Suprapubic skin (tissue), 4 donors: ENCODE results near the gene ZSCAN10. TPM values are rescaled to one million over a fixed set of nuclear protein-coding genes. Genes with fewer than 3 reads are reported as not detected.

Experiments used
- DNase-seq, 2 donors: peaks; one replicate each; pipeline ENCODE4 v3.0.0-alpha.2; 2019; ENCODE audit warnings: low spot score in 2 of 2
- H3K27ac ChIP-seq: fragments of 200-600 bp; sonication (generic); one replicate; pipeline ENCODE4 v1.5.1; 2019
- H3K27me3 ChIP-seq: fragments of 200-600 bp; sonication (generic); one replicate; pipeline ENCODE4 v1.5.1; 2019
- H3K36me3 ChIP-seq: fragments of 200-600 bp; sonication (generic); one replicate; pipeline ENCODE4 v1.5.1; 2019
- H3K4me1 ChIP-seq: fragments of 200-600 bp; sonication (generic); one replicate; pipeline ENCODE4 v1.5.1; 2019
- H3K4me3 ChIP-seq: fragments of 200-600 bp; sonication (generic); one replicate; pipeline ENCODE4 v1.5.1; 2019; ENCODE audit warnings: mild to moderate bottlenecking
- H3K9me3 ChIP-seq: fragments of 200-600 bp; sonication (generic); one replicate; pipeline ENCODE4 v1.5.1; 2019
- EP300 ChIP-seq: sonication (generic); formaldehyde crosslinking; IDR thresholded peaks from one replicate; pipeline ENCODE4 v1.6.1; 2017; ENCODE audit warnings: antibody characterized with exemption
- POLR2A ChIP-seq, 2 donors: fragments of 450-650 bp; IDR thresholded peaks; one replicate each; pipeline ENCODE4 v1.6.1; 2017; ENCODE audit warnings: antibody characterized with exemption in 2 of 2, mild to moderate bottlenecking in 2 of 2, moderate library complexity in 2 of 2
- POLR2AphosphoS5 ChIP-seq, 3 donors: sonication (generic); formaldehyde crosslinking; IDR thresholded peaks; one replicate each; pipeline ENCODE4 v1.6.1; 2017; ENCODE audit warnings: antibody characterized with exemption in 3 of 3
- WGBS: methylation state at CpG from one replicate; pipeline ENCODE4 v1.1.5; 2018; 5-methylcytosine and 5-hydroxymethylcytosine counted together
- total RNA-seq, 4 donors: library from RNA; depleted of rRNA; stranded (reverse); fragments of >200 nt; gene quantifications; one replicate each; pipeline ENCODE4 v1.1.0, GENCODE V29; 2016
- TF ChIP-seq, protein P1 (sequence below), 2 donors: fragments of 200-600 bp in 1 of 2; fragments of 450-650 bp in 1 of 2; sonication (generic) in 1 of 2; IDR thresholded peaks; one replicate each; pipeline ENCODE4 v1.5.1; 2016 to 2019; ENCODE audit warnings: antibody characterized with exemption in 2 of 2, mild to moderate bottlenecking in 1 of 2, moderate library complexity in 1 of 2

Gene ZSCAN10
- total RNA-seq, 4 donors from 2014 or later: not detected

DNA sequence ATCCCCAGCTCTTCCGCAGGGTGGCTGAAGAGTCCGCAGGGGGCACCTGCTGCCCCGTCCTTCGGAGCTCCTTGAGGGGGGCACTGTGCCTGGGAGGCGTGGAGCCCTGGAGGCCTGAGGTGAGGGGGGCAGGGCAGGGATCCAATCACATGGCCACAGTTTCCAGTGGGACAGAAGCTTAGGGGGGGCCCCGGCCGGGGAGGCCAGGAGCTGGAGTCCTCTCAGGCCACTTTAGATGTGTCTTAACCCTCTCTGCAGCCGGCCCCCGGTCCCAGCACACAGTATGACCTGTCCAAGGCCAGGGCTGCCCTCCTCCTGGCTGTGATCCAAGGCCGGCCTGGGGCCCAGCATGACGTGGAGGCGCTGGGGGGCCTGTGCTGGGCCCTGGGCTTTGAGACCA, 46.6 kb upstream of the ZSCAN10 start:
- H3K4me1 ChIP-seq: peaks cover 10% of the 10 kb centered on the region
- no peaks in the 10 kb centered on the region for H3K9me3 ChIP-seq
- WGBS: no CpG with 5 or more reads among the region's 12 CpGs
- H3K27me3 ChIP-seq: no peaks in the 10 kb centered on the region
- H3K4me3 ChIP-seq: no peak overlapping the region
- DNase-seq: no peak
- H3K27ac ChIP-seq: no peak overlapping the region
- TF ChIP-seq POLR2A (IDR thresholded peaks at IDR 0.05): no peak
- no peak for TF ChIP-seq POLR2AphosphoS5 (IDR thresholded peaks at IDR 0.05)
- no peak for TF ChIP-seq EP300
- TF ChIP-seq, protein P1, sequence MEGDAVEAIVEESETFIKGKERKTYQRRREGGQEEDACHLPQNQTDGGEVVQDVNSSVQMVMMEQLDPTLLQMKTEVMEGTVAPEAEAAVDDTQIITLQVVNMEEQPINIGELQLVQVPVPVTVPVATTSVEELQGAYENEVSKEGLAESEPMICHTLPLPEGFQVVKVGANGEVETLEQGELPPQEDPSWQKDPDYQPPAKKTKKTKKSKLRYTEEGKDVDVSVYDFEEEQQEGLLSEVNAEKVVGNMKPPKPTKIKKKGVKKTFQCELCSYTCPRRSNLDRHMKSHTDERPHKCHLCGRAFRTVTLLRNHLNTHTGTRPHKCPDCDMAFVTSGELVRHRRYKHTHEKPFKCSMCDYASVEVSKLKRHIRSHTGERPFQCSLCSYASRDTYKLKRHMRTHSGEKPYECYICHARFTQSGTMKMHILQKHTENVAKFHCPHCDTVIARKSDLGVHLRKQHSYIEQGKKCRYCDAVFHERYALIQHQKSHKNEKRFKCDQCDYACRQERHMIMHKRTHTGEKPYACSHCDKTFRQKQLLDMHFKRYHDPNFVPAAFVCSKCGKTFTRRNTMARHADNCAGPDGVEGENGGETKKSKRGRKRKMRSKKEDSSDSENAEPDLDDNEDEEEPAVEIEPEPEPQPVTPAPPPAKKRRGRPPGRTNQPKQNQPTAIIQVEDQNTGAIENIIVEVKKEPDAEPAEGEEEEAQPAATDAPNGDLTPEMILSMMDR (IDR thresholded peaks at IDR 0.05): no peak
- peaks cover 23% of the 10 kb centered on the region for H3K36me3 ChIP-seq

DNA sequence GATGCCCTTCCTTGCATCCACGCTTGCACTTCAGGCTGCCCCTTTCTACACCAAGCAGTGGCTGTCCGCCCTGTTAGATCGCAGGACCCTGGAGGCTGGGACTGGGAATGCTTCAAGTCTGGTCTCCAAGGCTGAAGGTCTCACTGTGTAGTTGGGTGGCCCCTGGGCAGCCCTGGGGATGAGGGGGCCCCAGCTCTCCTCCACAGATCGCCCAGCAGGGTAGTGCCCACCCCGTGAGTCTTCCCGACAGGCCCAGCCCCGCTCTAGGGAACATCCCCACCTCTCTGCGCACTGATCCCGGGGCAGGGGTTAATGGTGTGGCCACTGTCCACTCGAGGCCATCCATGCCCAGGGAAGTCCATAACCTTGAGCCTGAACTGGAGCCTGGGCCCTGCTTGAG, 46.1 kb upstream of the ZSCAN10 start:
- no peak overlapping the region for H3K4me3 ChIP-seq

DNA sequence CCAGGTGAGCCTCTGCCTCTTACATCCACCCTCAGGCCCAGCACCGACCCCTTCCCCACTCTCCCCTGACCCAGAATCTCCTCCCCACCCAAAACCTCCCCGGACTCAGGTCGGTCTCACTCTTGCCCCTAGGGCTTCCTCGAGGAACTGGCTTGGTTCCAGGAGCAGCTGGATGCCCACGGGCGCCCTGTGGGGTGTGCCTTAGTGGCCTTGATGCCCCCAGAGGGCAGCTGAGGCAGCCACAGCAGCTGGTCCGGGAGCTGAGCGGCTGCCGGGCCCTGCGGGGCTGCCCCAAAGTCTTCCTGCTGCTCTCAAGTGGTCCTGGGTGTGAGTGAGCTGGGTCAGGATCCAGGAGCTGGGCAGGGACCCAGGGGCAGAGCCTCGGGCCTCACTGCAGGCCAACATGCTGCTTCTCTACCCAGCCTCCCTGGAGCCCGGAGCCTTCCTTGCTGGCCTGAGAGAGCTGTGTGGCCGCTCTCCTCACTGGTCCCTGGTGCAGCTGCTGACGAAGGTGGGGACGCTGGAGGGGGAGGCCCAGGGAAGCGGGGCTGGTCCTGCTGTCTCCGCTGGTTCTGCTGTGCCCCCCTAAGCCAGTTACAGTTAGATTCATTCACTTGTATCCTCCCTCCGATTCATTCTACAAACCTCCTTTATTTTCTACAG, 45.4 kb upstream of the ZSCAN10 start:
- TF ChIP-seq POLR2A (IDR thresholded peaks at IDR 0.05) (no peak), EP300 (no peak), POLR2AphosphoS5 (IDR thresholded peaks at IDR 0.05) (no peak)
- TF ChIP-seq, protein P1 (IDR thresholded peaks at IDR 0.05): no peak
- Histone ChIP-seq H3K4me3 (no peak overlapping the region), H3K27ac (no peak overlapping the region), H3K4me1 (peaks cover 3% of the 10 kb centered on the region), H3K27me3 (no peaks in the 10 kb centered on the region), H3K36me3 (peaks cover 32% of the 10 kb centered on the region), H3K9me3 (no peaks in the 10 kb centered on the region)
- 58% methylated on average over 5 of the region's 18 CpGs for WGBS
- no peak for DNase-seq

More for the DNA sequence above, 46.1 kb upstream of the ZSCAN10 start:
- peaks cover 9% of the 10 kb centered on the region for H3K4me1 ChIP-seq
- H3K27ac ChIP-seq: no peak overlapping the region
- TF ChIP-seq, protein P1 (IDR thresholded peaks at IDR 0.05): no peak
- TF ChIP-seq POLR2A (IDR thresholded peaks at IDR 0.05): no peak
- TF ChIP-seq EP300: no peak
- no peak for TF ChIP-seq POLR2AphosphoS5 (IDR thresholded peaks at IDR 0.05)
- DNase-seq: no peak
- H3K27me3 ChIP-seq: no peaks in the 10 kb centered on the region
- H3K36me3 ChIP-seq: peaks cover 26% of the 10 kb centered on the region
- WGBS: 92% methylated on average over 7 of the region's 10 CpGs
- H3K9me3 ChIP-seq: no peaks in the 10 kb centered on the region

DNA sequence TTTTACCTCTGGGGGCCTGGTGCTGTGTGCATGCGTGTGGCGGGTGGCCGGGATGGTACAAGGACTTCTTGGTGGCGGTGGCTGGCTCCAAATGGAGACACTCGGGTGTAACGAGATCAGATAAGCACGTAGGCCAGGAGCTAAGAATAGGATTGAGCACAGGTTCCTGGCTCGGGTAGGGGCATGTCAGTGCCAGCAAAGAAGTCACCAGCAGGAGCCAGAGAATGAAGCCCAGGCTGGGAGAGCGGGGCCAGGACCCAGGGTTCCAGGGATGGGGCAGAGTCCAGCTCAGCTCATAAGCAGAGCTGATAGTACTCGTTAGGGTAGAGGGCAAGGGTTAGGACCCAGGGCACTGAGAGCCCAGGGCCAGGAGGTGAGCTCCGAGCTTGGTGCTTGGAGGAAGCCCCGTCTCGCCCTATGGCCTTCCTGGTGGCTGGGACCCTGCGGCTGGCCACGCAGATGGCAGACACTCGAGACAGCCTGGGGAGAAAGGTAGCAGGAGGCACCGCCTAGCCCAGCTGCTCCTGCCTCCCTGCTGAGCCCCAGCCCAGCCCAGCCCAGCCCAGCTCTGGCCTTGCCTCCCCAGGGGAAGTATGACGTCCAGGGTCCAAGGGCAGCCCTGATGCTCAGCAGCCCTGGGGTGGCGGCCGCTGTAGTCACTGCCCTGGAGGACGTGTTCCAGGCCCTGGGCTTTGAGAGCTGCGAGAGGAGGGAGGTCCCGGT, 44.7 kb upstream of the ZSCAN10 start:
- TF ChIP-seq EP300: no peak
- no peak for TF ChIP-seq POLR2A (IDR thresholded peaks at IDR 0.05)
- TF ChIP-seq, protein P1 (IDR thresholded peaks at IDR 0.05): no peak
- TF ChIP-seq POLR2AphosphoS5 (IDR thresholded peaks at IDR 0.05): no peak
- Histone ChIP-seq H3K4me1 (no peaks in the 10 kb centered on the region), H3K4me3 (no peak overlapping the region), H3K27me3 (no peaks in the 10 kb centered on the region), H3K9me3 (no peaks in the 10 kb centered on the region), H3K36me3 (peaks cover 38% of the 10 kb centered on the region), H3K27ac (no peak overlapping the region)
- 70% methylated on average over 13 of the region's 23 CpGs for WGBS
- no peak for DNase-seq

DNA sequence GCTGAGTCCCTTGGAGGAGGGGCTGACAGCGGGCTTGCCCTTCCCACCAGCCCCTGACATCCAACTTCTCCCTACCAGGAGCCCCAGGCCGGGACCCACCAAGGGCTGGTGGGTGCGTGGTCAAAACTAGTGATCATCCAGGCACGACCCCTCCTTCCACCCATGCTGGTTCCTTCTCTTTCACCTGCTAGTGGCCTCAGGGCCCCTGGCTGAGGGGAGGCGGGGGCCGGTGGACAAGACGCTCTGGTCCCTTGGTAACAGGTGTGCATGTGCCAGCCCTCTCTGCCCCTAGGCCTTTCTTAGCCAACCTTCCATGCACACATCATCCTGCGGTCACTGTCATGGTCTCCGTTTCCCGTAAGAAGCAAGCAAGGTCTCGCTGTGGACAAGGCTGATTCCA, 44.1 kb upstream of the ZSCAN10 start:
- no peak overlapping the region for H3K4me3 ChIP-seq
- no peaks in the 10 kb centered on the region for H3K9me3 ChIP-seq
- H3K27me3 ChIP-seq: no peaks in the 10 kb centered on the region
- WGBS: 96% methylated on average over 5 of the region's 11 CpGs
- H3K27ac ChIP-seq: no peak overlapping the region
- DNase-seq: no peak
- no peaks in the 10 kb centered on the region for H3K4me1 ChIP-seq
- peaks cover 42% of the 10 kb centered on the region for H3K36me3 ChIP-seq
- TF ChIP-seq POLR2AphosphoS5 (IDR thresholded peaks at IDR 0.05) (no peak), POLR2A (IDR thresholded peaks at IDR 0.05) (no peak), EP300 (no peak)
- TF ChIP-seq, protein P1 (IDR thresholded peaks at IDR 0.05): no peak
